HEK293 (cell line): Measurements from ENCODE around the gene FCMR.

Experiments
- CTCF ChIA-PET: fragments of 350-600 bp; formaldehyde crosslinking; extraction: SDS; loops from one replicate; lab custom pipeline; 2021; ENCODE audit warnings: antibody characterized with exemption; lab: Yijun Ruan, JAX
- POLR2A ChIA-PET: fragments of 300-600 bp; formaldehyde crosslinking; extraction: SDS; loops from one replicate; lab custom pipeline; 2020; ENCODE audit warnings: antibody characterized with exemption, inconsistent platforms; lab: Yijun Ruan, JAX
- H3K27ac ChIP-seq: fragments of 200-500 bp; sonication (Bioruptor generic); 2 replicates; pipeline ENCODE4 v1.5.1; 2014; ENCODE audit warnings: low read depth, low read length, control low read depth, inconsistent platforms; ENCODE audit errors: extremely low read depth
- H3K36me3 ChIP-seq, 2 experiments: fragments of 200-500 bp in 1 of 2; sonication (Bioruptor generic) in 1 of 2; 1 replicate in 1 of 2; 2 replicates in 1 of 2; pipeline ENCODE4 v1.5.1; 2014 to 2017; ENCODE audit warnings: inconsistent platforms in 2 of 2, low read length in 2 of 2; ENCODE audit not compliant: control insufficient read depth in 2 of 2, insufficient read depth in 1 of 2
- H3K4me1 ChIP-seq: fragments of 200-500 bp; sonication (Bioruptor generic); 2 replicates; pipeline ENCODE4 v1.5.1; 2014; ENCODE audit warnings: mild to moderate bottlenecking, low read length, inconsistent platforms; ENCODE audit not compliant: control insufficient read depth, insufficient read depth
- H3K4me3 ChIP-seq: 2 replicates; pipeline ENCODE4 v1.5.1; 2011; ENCODE audit warnings: low read depth, mild to moderate bottlenecking, control low read depth, low read length, moderate library complexity
- H3K9me3 ChIP-seq: fragments of 200-500 bp; sonication (Bioruptor generic); 2 replicates; pipeline ENCODE4 v1.5.1; 2014; ENCODE audit warnings: low read depth, low read length, inconsistent platforms; ENCODE audit not compliant: control insufficient read depth, insufficient read depth
- KLF16 ChIP-seq: fragments of 450-650 bp; formaldehyde crosslinking; IDR thresholded peaks from 2 replicates; pipeline ENCODE4 v1.5.1; 2017; ENCODE audit warnings: missing biosample characterization, missing genetic modification characterization
- SCRT2 ChIP-seq: fragments of 450-650 bp; formaldehyde crosslinking; IDR thresholded peaks from 2 replicates; pipeline ENCODE4 v1.5.1; 2016; ENCODE audit warnings: missing biosample characterization, missing genetic modification characterization
- WT1 ChIP-seq: fragments of 450-650 bp; formaldehyde crosslinking; IDR thresholded peaks from 2 replicates; pipeline ENCODE4 v1.5.1; 2016; ENCODE audit warnings: missing biosample characterization, missing genetic modification characterization
- ZBTB49 ChIP-seq: fragments of 450-650 bp; formaldehyde crosslinking; IDR thresholded peaks from 2 replicates; pipeline ENCODE4 v1.5.1; 2016; ENCODE audit warnings: missing biosample characterization, missing genetic modification characterization, low read depth
- ZBTB7A ChIP-seq: fragments of 450-650 bp; formaldehyde crosslinking; IDR thresholded peaks from 2 replicates; pipeline ENCODE4 v1.5.1; 2016; ENCODE audit warnings: low read depth, missing biosample characterization, missing genetic modification characterization
- ZNF112 ChIP-seq: fragments of 450-650 bp; formaldehyde crosslinking; IDR thresholded peaks from 2 replicates; pipeline ENCODE4 v1.5.0; 2017; ENCODE audit warnings: missing biosample characterization, missing genetic modification characterization
- ZNF140 ChIP-seq: fragments of 450-650 bp; formaldehyde crosslinking; IDR thresholded peaks from 2 replicates; pipeline ENCODE4 v1.5.1; 2016; ENCODE audit warnings: missing biosample characterization, missing genetic modification characterization
- ZNF174 ChIP-seq: fragments of 450-650 bp; formaldehyde crosslinking; IDR thresholded peaks from 2 replicates; pipeline ENCODE4 v1.5.0; 2017; ENCODE audit warnings: missing biosample characterization, mild to moderate bottlenecking, missing genetic modification characterization
- ZNF324 ChIP-seq: fragments of 450-650 bp; formaldehyde crosslinking; IDR thresholded peaks from 2 replicates; pipeline ENCODE4 v1.5.1; 2016; ENCODE audit warnings: missing biosample characterization, missing genetic modification characterization
- ZNF521 ChIP-seq: fragments of 450-650 bp; formaldehyde crosslinking; IDR thresholded peaks from 2 replicates; pipeline ENCODE4 v1.5.1; 2017; ENCODE audit warnings: missing biosample characterization, mild to moderate bottlenecking, missing genetic modification characterization
- ZNF654 ChIP-seq: fragments of 450-650 bp; formaldehyde crosslinking; IDR thresholded peaks from 2 replicates; pipeline ENCODE4 v1.5.1; 2016; ENCODE audit warnings: low read depth, missing biosample characterization, missing genetic modification characterization
- ZNF776 ChIP-seq: fragments of 450-650 bp; formaldehyde crosslinking; IDR thresholded peaks from 2 replicates; pipeline ENCODE4 v1.5.0; 2017; ENCODE audit warnings: missing biosample characterization, missing genetic modification characterization, borderline replicate concordance
- ZSCAN4 ChIP-seq: fragments of 450-650 bp; formaldehyde crosslinking; IDR thresholded peaks from 2 replicates; pipeline ENCODE4 v1.5.1; 2017; ENCODE audit warnings: missing biosample characterization, missing genetic modification characterization
- TF ChIP-seq, protein P1 (sequence below): fragments of 450-650 bp; formaldehyde crosslinking; conservative IDR thresholded peaks from 2 replicates; pipeline ENCODE4 v1.5.1; 2016; ENCODE audit warnings: low read depth, missing biosample characterization, missing genetic modification characterization
- TF ChIP-seq, protein P2 (sequence below): fragments of 450-650 bp; formaldehyde crosslinking; IDR thresholded peaks from 2 replicates; pipeline ENCODE4 v1.5.1; 2017; ENCODE audit warnings: missing biosample characterization, missing genetic modification characterization
- TF ChIP-seq, protein P3 (sequence below): fragments of 450-650 bp; formaldehyde crosslinking; IDR thresholded peaks from 2 replicates; pipeline ENCODE4 v1.5.1; 2016; ENCODE audit warnings: missing biosample characterization, missing genetic modification characterization

FCMR gene

DNA sequence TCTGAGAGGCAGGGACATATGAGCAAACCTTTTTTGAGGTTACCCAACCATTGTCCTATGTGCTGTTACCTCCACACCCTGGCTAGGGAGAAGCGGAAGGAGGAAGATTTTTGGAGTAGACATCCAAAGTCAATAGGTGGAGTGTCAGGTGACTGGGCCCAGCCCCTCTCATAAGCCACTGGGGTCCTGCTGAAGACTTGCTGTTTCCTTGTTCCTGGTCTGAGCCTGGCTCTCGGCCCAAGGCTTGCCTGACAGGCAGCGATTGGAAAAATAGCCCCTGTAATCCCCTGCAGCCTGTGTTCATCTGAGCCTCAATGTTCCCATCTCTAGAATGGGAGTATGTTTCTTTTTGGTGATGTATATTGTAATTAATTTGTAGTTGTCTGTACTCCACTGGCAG is 31.4 kb upstream of the FCMR start (continued):
- TF ChIP-seq ZSCAN4 (tag by site-specific recombination), result no peak
- TF ChIP-seq, protein P1, sequence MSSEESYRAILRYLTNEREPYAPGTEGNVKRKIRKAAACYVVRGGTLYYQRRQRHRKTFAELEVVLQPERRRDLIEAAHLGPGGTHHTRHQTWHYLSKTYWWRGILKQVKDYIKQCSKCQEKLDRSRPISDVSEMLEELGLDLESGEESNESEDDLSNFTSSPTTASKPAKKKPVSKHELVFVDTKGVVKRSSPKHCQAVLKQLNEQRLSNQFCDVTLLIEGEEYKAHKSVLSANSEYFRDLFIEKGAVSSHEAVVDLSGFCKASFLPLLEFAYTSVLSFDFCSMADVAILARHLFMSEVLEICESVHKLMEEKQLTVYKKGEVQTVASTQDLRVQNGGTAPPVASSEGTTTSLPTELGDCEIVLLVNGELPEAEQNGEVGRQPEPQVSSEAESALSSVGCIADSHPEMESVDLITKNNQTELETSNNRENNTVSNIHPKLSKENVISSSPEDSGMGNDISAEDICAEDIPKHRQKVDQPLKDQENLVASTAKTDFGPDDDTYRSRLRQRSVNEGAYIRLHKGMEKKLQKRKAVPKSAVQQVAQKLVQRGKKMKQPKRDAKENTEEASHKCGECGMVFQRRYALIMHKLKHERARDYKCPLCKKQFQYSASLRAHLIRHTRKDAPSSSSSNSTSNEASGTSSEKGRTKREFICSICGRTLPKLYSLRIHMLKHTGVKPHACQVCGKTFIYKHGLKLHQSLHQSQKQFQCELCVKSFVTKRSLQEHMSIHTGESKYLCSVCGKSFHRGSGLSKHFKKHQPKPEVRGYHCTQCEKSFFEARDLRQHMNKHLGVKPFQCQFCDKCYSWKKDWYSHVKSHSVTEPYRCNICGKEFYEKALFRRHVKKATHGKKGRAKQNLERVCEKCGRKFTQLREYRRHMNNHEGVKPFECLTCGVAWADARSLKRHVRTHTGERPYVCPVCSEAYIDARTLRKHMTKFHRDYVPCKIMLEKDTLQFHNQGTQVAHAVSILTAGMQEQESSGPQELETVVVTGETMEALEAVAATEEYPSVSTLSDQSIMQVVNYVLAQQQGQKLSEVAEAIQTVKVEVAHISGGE, result no peak
- TF ChIP-seq ZNF654 (tag by site-specific recombination), result no peak
- no peak for TF ChIP-seq KLF16
- TF ChIP-seq ZBTB7A (tag by site-specific recombination), result no peak
- no peak for TF ChIP-seq ZNF140 (tag by site-specific recombination)
- no peak for TF ChIP-seq WT1 (tag by site-specific recombination)
- no peak for TF ChIP-seq ZNF112 (tag by site-specific recombination)
- no peak for TF ChIP-seq ZNF174 (tag by site-specific recombination)
- TF ChIP-seq ZNF776, result no peak
- no peak for TF ChIP-seq ZNF324 (tag by site-specific recombination)
- no peak for TF ChIP-seq ZNF521 (tag by site-specific recombination)

DNA sequence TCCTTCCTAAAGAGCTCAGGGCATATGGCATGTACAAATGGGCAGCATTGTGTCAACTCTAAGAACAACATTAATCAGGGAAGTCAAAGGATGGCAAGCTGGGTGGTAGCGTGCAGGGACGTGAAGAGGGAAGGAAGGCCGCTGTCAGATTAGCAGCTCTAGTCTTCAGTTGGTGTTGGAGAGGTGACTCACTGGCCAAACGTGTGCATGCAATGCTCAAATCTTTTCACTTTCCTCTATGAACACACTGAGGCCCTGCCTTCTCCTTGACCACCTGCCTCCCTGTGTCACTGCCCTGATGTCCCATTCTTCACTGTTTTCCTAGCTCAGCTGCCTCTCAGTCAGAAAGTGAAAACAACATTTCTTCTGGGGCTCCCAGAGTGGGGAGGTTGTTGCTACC is 30.4 kb upstream of the FCMR start:
- no peak overlapping the region for H3K27ac ChIP-seq
- H3K4me3 ChIP-seq, result no peak overlapping the region
- ChIA-PET POLR2A (no interaction called here), CTCF (interaction anchor here (0.5 to 1.5 kb wide), 4 partner anchors 16 to 219 kb away, joined by 3 to 7 read pairs (median 4); no protein-coding TSS in a partner anchor)
- no peaks in the 10 kb centered on the region for H3K4me1 ChIP-seq
- TF ChIP-seq ZBTB7A (tag by site-specific recombination) (no peak), ZBTB49 (tag by site-specific recombination) (no peak), SCRT2 (no peak)
- TF ChIP-seq, protein P2, sequence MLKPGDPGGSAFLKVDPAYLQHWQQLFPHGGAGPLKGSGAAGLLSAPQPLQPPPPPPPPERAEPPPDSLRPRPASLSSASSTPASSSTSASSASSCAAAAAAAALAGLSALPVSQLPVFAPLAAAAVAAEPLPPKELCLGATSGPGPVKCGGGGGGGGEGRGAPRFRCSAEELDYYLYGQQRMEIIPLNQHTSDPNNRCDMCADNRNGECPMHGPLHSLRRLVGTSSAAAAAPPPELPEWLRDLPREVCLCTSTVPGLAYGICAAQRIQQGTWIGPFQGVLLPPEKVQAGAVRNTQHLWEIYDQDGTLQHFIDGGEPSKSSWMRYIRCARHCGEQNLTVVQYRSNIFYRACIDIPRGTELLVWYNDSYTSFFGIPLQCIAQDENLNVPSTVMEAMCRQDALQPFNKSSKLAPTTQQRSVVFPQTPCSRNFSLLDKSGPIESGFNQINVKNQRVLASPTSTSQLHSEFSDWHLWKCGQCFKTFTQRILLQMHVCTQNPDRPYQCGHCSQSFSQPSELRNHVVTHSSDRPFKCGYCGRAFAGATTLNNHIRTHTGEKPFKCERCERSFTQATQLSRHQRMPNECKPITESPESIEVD (tag by site-specific recombination), result no peak
- TF ChIP-seq, protein P3, sequence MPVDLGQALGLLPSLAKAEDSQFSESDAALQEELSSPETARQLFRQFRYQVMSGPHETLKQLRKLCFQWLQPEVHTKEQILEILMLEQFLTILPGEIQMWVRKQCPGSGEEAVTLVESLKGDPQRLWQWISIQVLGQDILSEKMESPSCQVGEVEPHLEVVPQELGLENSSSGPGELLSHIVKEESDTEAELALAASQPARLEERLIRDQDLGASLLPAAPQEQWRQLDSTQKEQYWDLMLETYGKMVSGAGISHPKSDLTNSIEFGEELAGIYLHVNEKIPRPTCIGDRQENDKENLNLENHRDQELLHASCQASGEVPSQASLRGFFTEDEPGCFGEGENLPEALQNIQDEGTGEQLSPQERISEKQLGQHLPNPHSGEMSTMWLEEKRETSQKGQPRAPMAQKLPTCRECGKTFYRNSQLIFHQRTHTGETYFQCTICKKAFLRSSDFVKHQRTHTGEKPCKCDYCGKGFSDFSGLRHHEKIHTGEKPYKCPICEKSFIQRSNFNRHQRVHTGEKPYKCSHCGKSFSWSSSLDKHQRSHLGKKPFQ (tag by site-specific recombination), result no peak
- no peaks in the 10 kb centered on the region for H3K36me3 ChIP-seq
- no peaks in the 10 kb centered on the region for H3K9me3 ChIP-seq
